B cell (primary cell): ENCODE data around the gene MC1R. TPM values are rescaled to one million over a fixed set of nuclear protein-coding genes. Genes with fewer than 3 reads are reported as not detected.

ENCODE experiments used
- ATAC-seq: fragments of 200-7000 bp; cut with Tn5 transposase; one replicate; pipeline ENCODE4 v1.10.0; 2021; ENCODE audit warnings: low read depth, mild to moderate bottlenecking, moderate number of reproducible peaks, moderate library complexity
- CTCF ChIA-PET: fragments of 350-600 bp; sonication (Branson Sonifier 250); formaldehyde crosslinking; loops from one replicate; lab custom pipeline; 2021; ENCODE audit warnings: antibody characterized with exemption, inconsistent platforms; lab: Charles Lee
- POLR2A ChIA-PET: fragments of 350-600 bp; sonication (Branson Sonifier 250); formaldehyde crosslinking; loops from one replicate; lab custom pipeline; 2021; ENCODE audit warnings: antibody characterized with exemption; lab: Charles Lee
- DNase-seq: peaks from one replicate; pipeline ENCODE4 v3.0.0; 2013
- H2AFZ ChIP-seq: 2 replicates; pipeline ENCODE4 v1.6.1; 2012; ENCODE audit warnings: mild to moderate bottlenecking, low read depth, low read length; ENCODE audit not compliant: insufficient read depth, poor library complexity, severe bottlenecking
- H3K27ac ChIP-seq, 2 donors: 1 replicate in 1 of 2; 2 replicates in 1 of 2; pipeline ENCODE4 v1.5.1; 2012 to 2013; ENCODE audit warnings: low read length in 2 of 2, mild to moderate bottlenecking in 2 of 2, moderate library complexity in 1 of 2
- H3K27me3 ChIP-seq, 4 experiments: fragments of 200-600 bp in 1 of 4; sonication (generic) in 1 of 4; replicated peaks in 1 of 4; 1 replicate in 2 of 4; 2 replicates in 2 of 4; pipeline versions ENCODE4 v1.6.1 to v1.7.0; 2013 to 2016; ENCODE audit warnings: low read length in 3 of 4, mild to moderate bottlenecking in 2 of 4, mixed read lengths in 1 of 4, moderate library complexity in 1 of 4; ENCODE audit not compliant: insufficient read depth in 4 of 4, control insufficient read depth in 3 of 4; ENCODE audit errors: control extremely low read depth in 1 of 4
- H3K36me3 ChIP-seq, 2 experiments: replicated peaks in 1 of 2; 1 replicate in 1 of 2; 2 replicates in 1 of 2; pipeline versions ENCODE4 v1.6.1 to v1.7.1; 2013; ENCODE audit warnings: low read length in 1 of 2; ENCODE audit not compliant: insufficient read depth in 2 of 2, control insufficient read depth in 1 of 2; ENCODE audit errors: control extremely low read depth in 1 of 2, extremely low read depth in 1 of 2
- H3K4me1 ChIP-seq, 2 donors: fragments of 200-600 bp in 1 of 2; sonication (generic) in 1 of 2; 1 replicate in 1 of 2; 2 replicates in 1 of 2; pipeline versions ENCODE4 v1.5.1 to v1.6.1; 2013 to 2017; ENCODE audit warnings: low read length in 2 of 2; ENCODE audit not compliant: control insufficient read depth in 2 of 2, insufficient read depth in 2 of 2
- H3K4me2 ChIP-seq: replicated peaks from 2 replicates; pipeline ENCODE3; 2012; ENCODE audit warnings: mild to moderate bottlenecking, low read depth, low read length; ENCODE audit not compliant: poor library complexity, severe bottlenecking
- H3K4me3 ChIP-seq, 5 experiments: fragments of 200-600 bp in 1 of 5; sonication (generic) in 1 of 5; 1 replicate in 3 of 5; 2 replicates in 2 of 5; pipeline versions ENCODE4 v1.5.1 to v1.7.0; 2011 to 2016; ENCODE audit warnings: low read length in 4 of 5, mild to moderate bottlenecking in 4 of 5, low read depth in 2 of 5, control low read depth in 1 of 5, moderate library complexity in 1 of 5; ENCODE audit not compliant: insufficient read depth in 1 of 5; ENCODE audit errors: control extremely low read depth in 1 of 5, extremely low read depth in 1 of 5
- H3K79me2 ChIP-seq: fragments of 200-600 bp; sonication (generic); one replicate; pipeline ENCODE4 v1.6.0; 2016; ENCODE audit warnings: low read length; ENCODE audit not compliant: control insufficient read depth, insufficient read depth
- H3K9ac ChIP-seq: fragments of 200-600 bp; sonication (generic); 2 replicates; pipeline ENCODE4 v1.6.1; 2017; ENCODE audit warnings: mild to moderate bottlenecking, low read length, moderate library complexity
- H3K9me3 ChIP-seq, 3 donors: one replicate each; pipeline versions ENCODE4 v1.6.1 to v1.7.1; 2013; ENCODE audit warnings: low read length in 2 of 3; ENCODE audit not compliant: control insufficient read depth in 2 of 3, insufficient read depth in 1 of 3; ENCODE audit errors: control extremely low read depth in 1 of 3
- H4K20me1 ChIP-seq: 2 replicates; pipeline ENCODE4 v1.6.0; 2012; ENCODE audit warnings: mild to moderate bottlenecking, low read length; ENCODE audit not compliant: insufficient read depth, control insufficient read depth, poor library complexity, severe bottlenecking
- H3K27ac Mint-ChIP-seq: one replicate; pipeline ENCODE4 v1.8.0; 2021; ENCODE audit warnings: mixed read lengths
- H3K27me3 Mint-ChIP-seq: one replicate; pipeline ENCODE4 v1.8.0; 2021; ENCODE audit warnings: mixed read lengths
- H3K4me1 Mint-ChIP-seq: one replicate; pipeline ENCODE4 v1.8.0; 2021; ENCODE audit warnings: mixed read lengths
- H3K4me3 Mint-ChIP-seq: one replicate; pipeline ENCODE4 v1.8.0; 2021; ENCODE audit warnings: mixed read lengths
- H3K9me3 Mint-ChIP-seq: one replicate; pipeline ENCODE4 v1.8.0; 2022; ENCODE audit warnings: mixed read lengths; ENCODE audit not compliant: insufficient read depth
- EZH2 ChIP-seq: IDR thresholded peaks from 2 replicates; pipeline ENCODE4 v1.6.1; 2012; ENCODE audit warnings: borderline replicate concordance, low read depth, mild to moderate bottlenecking, moderate library complexity, low read length; ENCODE audit not compliant: insufficient read depth, poor library complexity, severe bottlenecking
- WGBS: methylation state at CpG from one replicate; pipeline ENCODE4 v1.1.5; 2013; ENCODE audit warnings: missing lambda C conversion rate; ENCODE audit not compliant: insufficient coverage; 5-methylcytosine and 5-hydroxymethylcytosine counted together
- intact Hi-C: fragments of 100-400 bp; cut with micrococcal nuclease; formaldehyde crosslinking; loops from one replicate; pipeline ENCODE4 v1.10.0; 2022
- polyA plus RNA-seq: library from polyadenylated mRNA; depleted of rRNA; stranded (reverse); fragments of >200 nt; gene quantifications from 2 replicates; pipeline ENCODE4 v1.2.3, GENCODE V29; 2012
- total RNA-seq, 2 donors: library from RNA; stranded (reverse); fragments of 120-200 nt in 1 of 2; gene quantifications; 1 replicate in 1 of 2; 2 replicates in 1 of 2; pipeline versions ENCODE4 v1.2.3 to v1.2.4, GENCODE V29; 2013 to 2022
- TF ChIP-seq, protein P1 (sequence below): fragments of 200-600 bp; IDR thresholded peaks from one replicate; pipeline ENCODE4 v1.8.0; 2022; ENCODE audit warnings: antibody characterized with exemption, mild to moderate bottlenecking

The MC1R gene
- total and polyA plus RNA-seq, 2 donors (not counting 1 experiment from before 2014, with no cell fraction given): 13.2 to 15.2 TPM

GRCh38 chr16:89957216-89957785 lies 38.6 kb downstream of the MC1R start:
- intact Hi-C loops: loop anchor here (2.0 kb wide), 1 partner anchor 16 kb away; no protein-coding TSS in a partner anchor
- Histone ChIP-seq H3K4me1 (peaks cover 59 to 60% of the 10 kb centered on the region in 2 donors), H4K20me1 (peaks cover 79% of the 10 kb centered on the region), H3K27me3 (no peaks in the 10 kb centered on the region), H3K4me3 (no peak overlapping the region), H3K9ac (no peak overlapping the region), H3K9me3 (peaks cover 0 to 10% (median 0%) of the 10 kb centered on the region in 3 donors), H3K4me2 (peak overlapping the region; percentile 68), H3K79me2 (peaks cover 54% of the 10 kb centered on the region), H3K36me3 (peaks cover 0 to 60% of the 10 kb centered on the region in 2 experiments), H2AFZ (no peak overlapping the region), H3K27ac (peak overlapping the region in 1 of 2 donors; percentile 26)
- DNase-seq (no peak), ATAC-seq (no peak)
- ChIA-PET CTCF (interaction anchor here (0.7 to 1.4 kb wide), 4 partner anchors 10 to 47 kb away, joined by 3 to 4 read pairs (median 3); partner anchors contain the start of gene MC1R), POLR2A (interaction anchor here (1.0 to 1.7 kb wide), 2 partner anchors 15 to 29 kb away, joined by 3 to 4 read pairs; no protein-coding TSS in a partner anchor)
- H3K4me3 Mint-ChIP-seq: peak overlapping the region; percentile 73
- H3K9me3 Mint-ChIP-seq: no peaks in the 10 kb centered on the region
- no peaks in the 10 kb centered on the region for H3K27me3 Mint-ChIP-seq
- H3K27ac Mint-ChIP-seq: peak overlapping the region; percentile 85
- TF ChIP-seq EZH2: no peak
- TF ChIP-seq, protein P1, sequence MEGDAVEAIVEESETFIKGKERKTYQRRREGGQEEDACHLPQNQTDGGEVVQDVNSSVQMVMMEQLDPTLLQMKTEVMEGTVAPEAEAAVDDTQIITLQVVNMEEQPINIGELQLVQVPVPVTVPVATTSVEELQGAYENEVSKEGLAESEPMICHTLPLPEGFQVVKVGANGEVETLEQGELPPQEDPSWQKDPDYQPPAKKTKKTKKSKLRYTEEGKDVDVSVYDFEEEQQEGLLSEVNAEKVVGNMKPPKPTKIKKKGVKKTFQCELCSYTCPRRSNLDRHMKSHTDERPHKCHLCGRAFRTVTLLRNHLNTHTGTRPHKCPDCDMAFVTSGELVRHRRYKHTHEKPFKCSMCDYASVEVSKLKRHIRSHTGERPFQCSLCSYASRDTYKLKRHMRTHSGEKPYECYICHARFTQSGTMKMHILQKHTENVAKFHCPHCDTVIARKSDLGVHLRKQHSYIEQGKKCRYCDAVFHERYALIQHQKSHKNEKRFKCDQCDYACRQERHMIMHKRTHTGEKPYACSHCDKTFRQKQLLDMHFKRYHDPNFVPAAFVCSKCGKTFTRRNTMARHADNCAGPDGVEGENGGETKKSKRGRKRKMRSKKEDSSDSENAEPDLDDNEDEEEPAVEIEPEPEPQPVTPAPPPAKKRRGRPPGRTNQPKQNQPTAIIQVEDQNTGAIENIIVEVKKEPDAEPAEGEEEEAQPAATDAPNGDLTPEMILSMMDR: no peak
- WGBS: 85% methylated on average over 20 of the region's 23 CpGs
- peaks cover 57% of the 10 kb centered on the region for H3K4me1 Mint-ChIP-seq

- WGBS: 98% methylated on average over 7 of the region's 7 CpGs
- no peak overlapping the region for H3K4me3 Mint-ChIP-seq
- H3K27me3 Mint-ChIP-seq: no peaks in the 10 kb centered on the region
- H3K27ac Mint-ChIP-seq: no peak overlapping the region
- Histone ChIP-seq H4K20me1 (peaks cover 72% of the 10 kb centered on the region), H3K9ac (no peak overlapping the region), H3K4me3 (peak overlapping the region in 1 of 5 experiments; percentile 22), H3K4me2 (peak overlapping the region; percentile 68), H3K36me3 (peaks cover 0 to 56% of the 10 kb centered on the region in 2 experiments), H3K4me1 (peaks cover 51 to 52% of the 10 kb centered on the region in 2 donors), H3K9me3 (peaks cover 0 to 10% (median 0%) of the 10 kb centered on the region in 3 donors), H3K27ac (no peak overlapping the region), H2AFZ (no peak overlapping the region), H3K79me2 (peaks cover 48% of the 10 kb centered on the region), H3K27me3 (no peaks in the 10 kb centered on the region)
- no peaks in the 10 kb centered on the region for H3K9me3 Mint-ChIP-seq
- peaks cover 51% of the 10 kb centered on the region for H3K4me1 Mint-ChIP-seq
- intact Hi-C loops: no loop called here
- DNase-seq (no peak), ATAC-seq (no peak)
- CTCF ChIA-PET: interaction anchor here (0.6 kb wide), 1 partner anchor 40 kb away, joined by 3 read pairs; no protein-coding TSS in a partner anchor
- TF ChIP-seq, protein P1: no peak
- TF ChIP-seq EZH2: no peak
- POLR2A ChIA-PET: interaction anchor here (1.7 kb wide), 1 partner anchor 28 kb away, joined by 4 read pairs; no protein-coding TSS in a partner anchor
Measured at GRCh38 chr16:89958068-89958467, 39.4 kb downstream of the MC1R start.
